Retinal pigment epithelial cell (primary cell): ENCODE measurements around the gene EHF.

Experiments used
- DNase-seq: peaks from one replicate; pipeline ENCODE4 v3.0.0-alpha.2; 2010; ENCODE audit warnings: low read depth
- H3K4me3 ChIP-seq: 2 replicates; pipeline ENCODE4 v1.5.1; 2011; ENCODE audit warnings: mild to moderate bottlenecking, low read length, control low read depth, moderate library complexity
- CTCF ChIP-seq: conservative IDR thresholded peaks from 2 replicates; pipeline ENCODE4 v1.5.1; 2011; ENCODE audit warnings: low read depth, low read length, control low read depth, inconsistent platforms

The EHF gene

GRCh38 chr11:34620820-34621792 is at the start of gene EHF:
Gene EHF (plus strand): TSS chr11:34621093. CDS start chr11:34642631, 21,538 bp downstream.
- H3K4me3 ChIP-seq, result no peak within 1 kb of the TSS
- TF ChIP-seq CTCF, result no peak
- no peak for DNase-seq

- DNase-seq, result no peak
- no peak overlapping the region for H3K4me3 ChIP-seq
- TF ChIP-seq CTCF, result no peak
Measured at GRCh38 chr11:34573537-34573936, 47.4 kb upstream of the EHF start.

GRCh38 chr11:34575261-34575660 is 45.6 kb upstream of the EHF start:
- no peak for TF ChIP-seq CTCF
- H3K4me3 ChIP-seq, result no peak overlapping the region
- DNase-seq, result no peak

- H3K4me3 ChIP-seq, result no peak overlapping the region
- no peak for TF ChIP-seq CTCF
- no peak for DNase-seq
Measured at GRCh38 chr11:34575671-34576070, 45.2 kb upstream of the EHF start.

- DNase-seq, result no peak
- no peak for TF ChIP-seq CTCF
- H3K4me3 ChIP-seq, result no peak overlapping the region
Measured at GRCh38 chr11:34576331-34576730, 44.6 kb upstream of the EHF start.

GRCh38 chr11:34583818-34584217 is 37.1 kb upstream of the EHF start:
- no peak overlapping the region for H3K4me3 ChIP-seq
- no peak for TF ChIP-seq CTCF

GRCh38 chr11:34585304-34585734 is 35.6 kb upstream of the EHF start:
- no peak for TF ChIP-seq CTCF
- no peak overlapping the region for H3K4me3 ChIP-seq
- no peak for DNase-seq

More at GRCh38 chr11:34583818-34584217, 37.1 kb upstream of the EHF start:
- DNase-seq, result no peak
